GM23248 (cell line): ENCODE results near the gene RAPSN. TPM values are rescaled to one million over a fixed set of nuclear protein-coding genes. Genes with fewer than 3 reads are reported as not detected.

Experiments used
- DNase-seq: peaks from one replicate; pipeline ENCODE4 v3.0.0-alpha.2; 2015
- H2AFZ ChIP-seq: fragments of 200-600 bp; sonication (generic); 2 replicates; pipeline ENCODE4 v1.6.1; 2016; ENCODE audit warnings: antibody characterized with exemption
- H3F3A ChIP-seq: fragments of 200-600 bp; sonication (generic); 2 replicates; pipeline ENCODE4 v1.6.1; 2016; ENCODE audit warnings: mild to moderate bottlenecking, antibody characterized with exemption, mixed run types; ENCODE audit not compliant: insufficient read depth
- H3K27ac ChIP-seq: fragments of 200-600 bp; sonication (generic); 2 replicates; pipeline ENCODE4 v1.5.1; 2016; ENCODE audit warnings: mild to moderate bottlenecking
- H3K27me3 ChIP-seq: fragments of 200-600 bp; sonication (generic); replicated peaks from 2 replicates; pipeline ENCODE4 v1.6.1; 2016; ENCODE audit warnings: mild to moderate bottlenecking; ENCODE audit not compliant: insufficient read depth
- H3K36me3 ChIP-seq: fragments of 200-600 bp; sonication (generic); 2 replicates; pipeline ENCODE4 v1.6.1; 2016; ENCODE audit warnings: low read depth, mild to moderate bottlenecking
- H3K4me1 ChIP-seq: fragments of 200-600 bp; sonication (generic); 2 replicates; pipeline ENCODE4 v1.6.1; 2016; ENCODE audit warnings: mild to moderate bottlenecking; ENCODE audit not compliant: insufficient read depth
- H3K4me2 ChIP-seq: fragments of 200-600 bp; sonication (generic); one replicate; pipeline ENCODE4 v1.6.1; 2016; ENCODE audit warnings: mild to moderate bottlenecking; ENCODE audit not compliant: unreplicated experiment
- H3K4me3 ChIP-seq: fragments of 200-600 bp; sonication (generic); 2 replicates; pipeline ENCODE4 v1.5.1; 2016; ENCODE audit warnings: mild to moderate bottlenecking
- H3K79me2 ChIP-seq: fragments of 200-600 bp; sonication (generic); 2 replicates; pipeline ENCODE4 v1.6.1; 2016; ENCODE audit warnings: mild to moderate bottlenecking; ENCODE audit not compliant: insufficient read depth
- H3K9ac ChIP-seq: fragments of 200-600 bp; sonication (generic); 2 replicates; pipeline ENCODE4 v1.6.1; 2016; ENCODE audit warnings: mild to moderate bottlenecking
- H3K9me2 ChIP-seq: fragments of 200-600 bp; sonication (generic); 2 replicates; pipeline ENCODE4 v1.6.1; 2016; ENCODE audit warnings: mixed run types, mild to moderate bottlenecking, moderate library complexity; ENCODE audit not compliant: insufficient read depth
- H3K9me3 ChIP-seq: fragments of 200-600 bp; sonication (generic); one replicate; pipeline ENCODE4 v1.6.1; 2017; ENCODE audit warnings: low read depth
- H4K20me1 ChIP-seq: fragments of 200-600 bp; sonication (generic); 2 replicates; pipeline ENCODE4 v1.6.0; 2016; ENCODE audit not compliant: insufficient read depth
- EZH2 ChIP-seq: fragments of 200-600 bp; sonication (generic); IDR thresholded peaks from 2 replicates; pipeline ENCODE4 v1.6.1; 2018; ENCODE audit warnings: antibody characterized with exemption, mild to moderate bottlenecking; ENCODE audit not compliant: insufficient read depth, poor library complexity, severe bottlenecking
- EZH2phosphoT487 ChIP-seq: fragments of 200-600 bp; sonication (generic); IDR thresholded peaks from 2 replicates; pipeline ENCODE4 v1.6.1; 2018; ENCODE audit warnings: antibody characterized with exemption, moderate library complexity, mild to moderate bottlenecking, low read depth; ENCODE audit not compliant: insufficient read depth
- WGBS, 2 experiments: methylation state at CpG; one replicate each; pipeline ENCODE4 v1.1.6; 2015 to 2017; ENCODE audit warnings: low lambda C conversion rate in 2 of 2, low coverage in 1 of 2; ENCODE audit errors: missing lambda C conversion rate in 2 of 2; 5-methylcytosine and 5-hydroxymethylcytosine counted together
- in situ Hi-C: fragments of 300-500 bp; cut with MboI; formaldehyde crosslinking; loops from 2 replicates; pipeline ENCODE4 v1.15.0; 2020
- polyA plus RNA-seq: library from polyadenylated mRNA; unstranded; fragments of >200 nt; fragmentation: Nextera tagmentation; extraction: Ambion mirVana; gene quantifications from 2 replicates; pipeline ENCODE4 v1.2.1, GENCODE V29; 2016
- total RNA-seq: library from RNA; depleted of rRNA; stranded (reverse); fragments of >200 nt; shearing (Covaris generic); gene quantifications from 2 replicates; pipeline ENCODE4 v1.2.3, GENCODE V29; 2014

Gene RAPSN
- total and polyA plus RNA-seq, 2 experiments from 2014 or later = 0.11 to 0.22 TPM

GRCh38 chr11:47395223-47396048, 53.5 kb downstream of the RAPSN start:
- no peaks in the 10 kb centered on the region; the same call in 1 of the 2 replicates for H3K4me1 ChIP-seq
- WGBS, 2 experiments = 92% methylated on average over 16 to 25 of the region's 25 CpGs
- no peaks in the 10 kb centered on the region for H3K9me3 ChIP-seq
- TF ChIP-seq EZH2phosphoT487 (no peak), EZH2 (no peak)
- H4K20me1 ChIP-seq = no peaks in the 10 kb centered on the region
- H3K79me2 ChIP-seq = no peaks in the 10 kb centered on the region
- H3K9me2 ChIP-seq = no peaks in the 10 kb centered on the region
- H3F3A ChIP-seq = no peaks in the 10 kb centered on the region; the same call in 1 of the 2 replicates
- DNase-seq = no peak
- H2AFZ ChIP-seq = no peak overlapping the region
- no peak overlapping the region for H3K27ac ChIP-seq
- no peak overlapping the region for H3K4me2 ChIP-seq
- no peaks in the 10 kb centered on the region for H3K36me3 ChIP-seq
- H3K9ac ChIP-seq = no peak overlapping the region
- no peak overlapping the region for H3K4me3 ChIP-seq
- no peaks in the 10 kb centered on the region for H3K27me3 ChIP-seq
- in situ Hi-C loops = no loop called here

GRCh38 chr11:47394322-47395222, 54.4 kb downstream of the RAPSN start:
- Histone ChIP-seq H2AFZ (no peak overlapping the region), H3K79me2 (no peaks in the 10 kb centered on the region), H3K36me3 (no peaks in the 10 kb centered on the region), H3K9ac (no peak overlapping the region), H3K4me3 (no peak overlapping the region), H3F3A (no peaks in the 10 kb centered on the region), H3K9me3 (no peaks in the 10 kb centered on the region), H3K27me3 (no peaks in the 10 kb centered on the region), H3K4me1 (no peaks in the 10 kb centered on the region; the same call in 1 of the 2 replicates), H3K9me2 (no peaks in the 10 kb centered on the region), H4K20me1 (no peaks in the 10 kb centered on the region), H3K27ac (no peak overlapping the region), H3K4me2 (no peak overlapping the region)
- no peak for DNase-seq
- TF ChIP-seq EZH2phosphoT487 = no peak
- TF ChIP-seq EZH2 = no peak
- 87 to 90% methylated on average over 31 to 39 of the region's 39 CpGs for WGBS, 2 experiments
- in situ Hi-C loops = no loop called here

GRCh38 chr11:47394050-47394321, 55.0 kb downstream of the RAPSN start:
- Histone ChIP-seq H3K9ac (no peak overlapping the region; the same call in 1 of the 2 replicates), H2AFZ (peak overlapping the region; percentile 52; the same call in 1 of the 2 replicates), H3K4me1 (no peaks in the 10 kb centered on the region; the same call in 1 of the 2 replicates), H3K36me3 (no peaks in the 10 kb centered on the region), H3K27me3 (no peaks in the 10 kb centered on the region), H3K4me2 (no peak overlapping the region), H3K9me3 (no peaks in the 10 kb centered on the region), H4K20me1 (no peaks in the 10 kb centered on the region), H3K79me2 (no peaks in the 10 kb centered on the region), H3F3A (no peaks in the 10 kb centered on the region), H3K4me3 (no peak overlapping the region), H3K27ac (no peak overlapping the region), H3K9me2 (no peaks in the 10 kb centered on the region)
- WGBS, 2 experiments = 98% methylated on average over 9 of the region's 9 CpGs
- TF ChIP-seq EZH2phosphoT487 (no peak), EZH2 (no peak)
- in situ Hi-C loops = no loop called here
- no peak for DNase-seq

GRCh38 chr11:47393163-47394049, 55.5 kb downstream of the RAPSN start:
- no peaks in the 10 kb centered on the region for H3K27me3 ChIP-seq
- no peaks in the 10 kb centered on the region for H4K20me1 ChIP-seq
- DNase-seq = peak; percentile 89
- in situ Hi-C loops = no loop called here
- H3K9me3 ChIP-seq = no peaks in the 10 kb centered on the region
- H3K4me2 ChIP-seq = no peak overlapping the region
- H3K4me1 ChIP-seq = no peaks in the 10 kb centered on the region; the same call in 1 of the 2 replicates
- H3K79me2 ChIP-seq = no peaks in the 10 kb centered on the region
- H3F3A ChIP-seq = no peaks in the 10 kb centered on the region
- H3K36me3 ChIP-seq = no peaks in the 10 kb centered on the region
- no peak overlapping the region for H3K27ac ChIP-seq
- 58 to 62% methylated on average over 18 to 20 of the region's 20 CpGs for WGBS, 2 experiments
- TF ChIP-seq EZH2 = no peak
- no peak for TF ChIP-seq EZH2phosphoT487
- H2AFZ ChIP-seq = peak overlapping the region; percentile 52
- peak overlapping the region; percentile 52 for H3K9ac ChIP-seq
- H3K9me2 ChIP-seq = no peaks in the 10 kb centered on the region
- no peak overlapping the region for H3K4me3 ChIP-seq
